WTC11 (cell line): ENCODE data around the gene LEF1. TPM values are rescaled to one million over a fixed set of nuclear protein-coding genes. Genes with fewer than 3 reads are reported as not detected.

Experiments used
- ATAC-seq: fragments of 200-7000 bp; cut with Tn5 transposase; 2 replicates; pipeline ENCODE4 v1.10.0; 2021; ENCODE audit warnings: mild to moderate bottlenecking, moderate library complexity
- CTCF ChIA-PET: fragments of 300-600 bp; sonication (Branson Sonifier 250); formaldehyde crosslinking; loops from one replicate; lab custom pipeline; 2021; ENCODE audit warnings: antibody characterized with exemption; lab: Charles Lee
- POLR2A ChIA-PET: fragments of 350-600 bp; sonication (Branson Sonifier 250); formaldehyde crosslinking; loops from one replicate; lab custom pipeline; 2021; ENCODE audit warnings: antibody characterized with exemption; lab: Charles Lee
- DNase-seq: peaks from one replicate; pipeline ENCODE4 v3.0.0; 2021; ENCODE audit warnings: low spot score
- H3K27ac Mint-ChIP-seq: 2 replicates; pipeline ENCODE4 v1.8.0; 2021; ENCODE audit warnings: mixed read lengths
- H3K27me3 Mint-ChIP-seq: 2 replicates; pipeline ENCODE4 v1.8.0; 2021; ENCODE audit warnings: low read depth, mild to moderate bottlenecking, moderate library complexity, mixed read lengths
- H3K36me3 Mint-ChIP-seq: 2 replicates; pipeline ENCODE4 v1.8.0; 2021; ENCODE audit warnings: mixed read lengths
- H3K4me1 Mint-ChIP-seq: 2 replicates; pipeline ENCODE4 v1.8.0; 2022; ENCODE audit warnings: mixed read lengths
- H3K4me3 Mint-ChIP-seq: 2 replicates; pipeline ENCODE4 v1.8.0; 2021; ENCODE audit warnings: mild to moderate bottlenecking, moderate library complexity, mixed read lengths
- H3K9me3 Mint-ChIP-seq: 2 replicates; pipeline ENCODE4 v1.8.0; 2021; ENCODE audit warnings: mixed read lengths
- ATF1 ChIP-seq: sonication (generic); formaldehyde crosslinking; IDR thresholded peaks from 2 replicates; pipeline ENCODE4 v1.8.1; 2023; ENCODE audit warnings: mild to moderate bottlenecking, moderate library complexity, missing genetic modification reagents
- CDX4 ChIP-seq: fragments of 250-450 bp; sonication (Bioruptor Pico); IDR thresholded peaks from 2 replicates; pipeline ENCODE4 v1.9.0; 2021; ENCODE audit warnings: moderate library complexity, mild to moderate bottlenecking, inconsistent platforms, borderline replicate concordance
- CREB1 ChIP-seq: sonication (generic); formaldehyde crosslinking; IDR thresholded peaks from 2 replicates; pipeline ENCODE4 v1.8.0; 2023; ENCODE audit warnings: mild to moderate bottlenecking, missing genetic modification reagents
- ETV6 ChIP-seq: sonication (generic); formaldehyde crosslinking; IDR thresholded peaks from 2 replicates; pipeline ENCODE4 v1.8.1; 2022; ENCODE audit warnings: mild to moderate bottlenecking, missing genetic modification reagents
- FOXK1 ChIP-seq: sonication (generic); formaldehyde crosslinking; IDR thresholded peaks from 2 replicates; pipeline ENCODE4 v1.8.0; 2022; ENCODE audit warnings: mild to moderate bottlenecking, moderate library complexity, missing genetic modification reagents
- IRF1 ChIP-seq: sonication (generic); formaldehyde crosslinking; IDR thresholded peaks from 2 replicates; pipeline ENCODE4 v1.8.0; 2023; ENCODE audit warnings: missing genetic modification reagents
- KAT7 ChIP-seq: sonication (generic); formaldehyde crosslinking; IDR thresholded peaks from 2 replicates; pipeline ENCODE4 v1.8.1; 2023; ENCODE audit warnings: missing genetic modification reagents, mild to moderate bottlenecking, borderline replicate concordance
- MAX ChIP-seq: sonication (generic); formaldehyde crosslinking; IDR thresholded peaks from 2 replicates; pipeline ENCODE4 v1.8.0; 2022; ENCODE audit warnings: mild to moderate bottlenecking, missing genetic modification reagents
- NFYB ChIP-seq: sonication (generic); formaldehyde crosslinking; conservative IDR thresholded peaks from 2 replicates; pipeline ENCODE4 v1.8.0; 2022; ENCODE audit warnings: low read depth, missing genetic modification reagents
- PRDM15 ChIP-seq: sonication (generic); formaldehyde crosslinking; IDR thresholded peaks from 2 replicates; pipeline ENCODE4 v1.8.0; 2022; ENCODE audit warnings: missing genetic modification reagents
- SOX15 ChIP-seq: fragments of 250-450 bp; sonication (Bioruptor Pico); IDR thresholded peaks from 2 replicates; pipeline ENCODE4 v1.9.0; 2021; ENCODE audit warnings: mild to moderate bottlenecking
- TEAD4 ChIP-seq: sonication (generic); formaldehyde crosslinking; IDR thresholded peaks from 2 replicates; pipeline ENCODE4 v1.8.0; 2022; ENCODE audit warnings: mild to moderate bottlenecking, missing genetic modification reagents
- USF1 ChIP-seq: sonication (generic); formaldehyde crosslinking; IDR thresholded peaks from 2 replicates; pipeline ENCODE4 v1.8.0; 2022; ENCODE audit warnings: mild to moderate bottlenecking, missing genetic modification reagents
- ZNF219 ChIP-seq: sonication (generic); formaldehyde crosslinking; IDR thresholded peaks from 2 replicates; pipeline ENCODE4 v1.8.0; 2023; ENCODE audit warnings: missing genetic modification reagents, mild to moderate bottlenecking, borderline replicate concordance
- total RNA-seq: library from RNA; stranded (reverse); gene quantifications from 3 replicates; pipeline ENCODE4 v1.2.3, GENCODE V29; 2021
- TF ChIP-seq, protein P1 (sequence below): fragments of 250-450 bp; sonication (Bioruptor Pico); IDR thresholded peaks from 2 replicates; pipeline ENCODE4 v1.8.0; 2021; ENCODE audit warnings: mild to moderate bottlenecking
- TF ChIP-seq, protein P2 (sequence below): fragments of 250-450 bp; sonication (Bioruptor Pico); IDR thresholded peaks from 2 replicates; pipeline ENCODE4 v2.1.2; 2022; ENCODE audit warnings: mild to moderate bottlenecking, moderate library complexity
- TF ChIP-seq, protein P3 (sequence below): fragments of 200-600 bp; IDR thresholded peaks from 2 replicates; pipeline ENCODE4 v1.8.0; 2022; ENCODE audit warnings: antibody characterized with exemption

LEF1 gene
- total RNA-seq, 1 experiment from 2014 or later, result 1.3 TPM

- TF ChIP-seq IRF1 (CRISPR knock-in tag) (no peak), ETV6 (CRISPR knock-in tag) (no peak), MAX (CRISPR knock-in tag) (no peak), CDX4 (CRISPR knock-in tag) (no peak)
- TF ChIP-seq, protein P1, sequence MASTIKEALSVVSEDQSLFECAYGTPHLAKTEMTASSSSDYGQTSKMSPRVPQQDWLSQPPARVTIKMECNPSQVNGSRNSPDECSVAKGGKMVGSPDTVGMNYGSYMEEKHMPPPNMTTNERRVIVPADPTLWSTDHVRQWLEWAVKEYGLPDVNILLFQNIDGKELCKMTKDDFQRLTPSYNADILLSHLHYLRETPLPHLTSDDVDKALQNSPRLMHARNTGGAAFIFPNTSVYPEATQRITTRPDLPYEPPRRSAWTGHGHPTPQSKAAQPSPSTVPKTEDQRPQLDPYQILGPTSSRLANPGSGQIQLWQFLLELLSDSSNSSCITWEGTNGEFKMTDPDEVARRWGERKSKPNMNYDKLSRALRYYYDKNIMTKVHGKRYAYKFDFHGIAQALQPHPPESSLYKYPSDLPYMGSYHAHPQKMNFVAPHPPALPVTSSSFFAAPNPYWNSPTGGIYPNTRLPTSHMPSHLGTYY (CRISPR knock-in tag), result no peak
- TF ChIP-seq, protein P2, sequence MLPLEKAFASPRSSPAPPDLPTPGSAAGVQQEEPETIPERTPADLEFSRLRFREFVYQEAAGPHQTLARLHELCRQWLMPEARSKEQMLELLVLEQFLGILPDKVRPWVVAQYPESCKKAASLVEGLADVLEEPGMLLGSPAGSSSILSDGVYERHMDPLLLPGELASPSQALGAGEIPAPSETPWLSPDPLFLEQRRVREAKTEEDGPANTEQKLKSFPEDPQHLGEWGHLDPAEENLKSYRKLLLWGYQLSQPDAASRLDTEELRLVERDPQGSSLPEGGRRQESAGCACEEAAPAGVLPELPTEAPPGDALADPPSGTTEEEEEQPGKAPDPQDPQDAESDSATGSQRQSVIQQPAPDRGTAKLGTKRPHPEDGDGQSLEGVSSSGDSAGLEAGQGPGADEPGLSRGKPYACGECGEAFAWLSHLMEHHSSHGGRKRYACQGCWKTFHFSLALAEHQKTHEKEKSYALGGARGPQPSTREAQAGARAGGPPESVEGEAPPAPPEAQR (CRISPR knock-in tag), result no peak
- TF ChIP-seq, protein P3, sequence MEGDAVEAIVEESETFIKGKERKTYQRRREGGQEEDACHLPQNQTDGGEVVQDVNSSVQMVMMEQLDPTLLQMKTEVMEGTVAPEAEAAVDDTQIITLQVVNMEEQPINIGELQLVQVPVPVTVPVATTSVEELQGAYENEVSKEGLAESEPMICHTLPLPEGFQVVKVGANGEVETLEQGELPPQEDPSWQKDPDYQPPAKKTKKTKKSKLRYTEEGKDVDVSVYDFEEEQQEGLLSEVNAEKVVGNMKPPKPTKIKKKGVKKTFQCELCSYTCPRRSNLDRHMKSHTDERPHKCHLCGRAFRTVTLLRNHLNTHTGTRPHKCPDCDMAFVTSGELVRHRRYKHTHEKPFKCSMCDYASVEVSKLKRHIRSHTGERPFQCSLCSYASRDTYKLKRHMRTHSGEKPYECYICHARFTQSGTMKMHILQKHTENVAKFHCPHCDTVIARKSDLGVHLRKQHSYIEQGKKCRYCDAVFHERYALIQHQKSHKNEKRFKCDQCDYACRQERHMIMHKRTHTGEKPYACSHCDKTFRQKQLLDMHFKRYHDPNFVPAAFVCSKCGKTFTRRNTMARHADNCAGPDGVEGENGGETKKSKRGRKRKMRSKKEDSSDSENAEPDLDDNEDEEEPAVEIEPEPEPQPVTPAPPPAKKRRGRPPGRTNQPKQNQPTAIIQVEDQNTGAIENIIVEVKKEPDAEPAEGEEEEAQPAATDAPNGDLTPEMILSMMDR, result no peak
- TF ChIP-seq, all 79 proteins: peak for 0
These were observed 158.6 kb downstream of the LEF1 start (continued) for GRCh38 chr4:108010167-108010566.

- no peak overlapping the region for H3K27ac Mint-ChIP-seq
- peaks cover 13% of the 10 kb centered on the region; the same call in 1 of the 2 replicates for H3K9me3 Mint-ChIP-seq
- ATAC-seq (no peak), DNase-seq (no peak)
- no peak overlapping the region for H3K4me3 Mint-ChIP-seq
- no peaks in the 10 kb centered on the region; the same call in 1 of the 2 replicates for H3K27me3 Mint-ChIP-seq
- H3K36me3 Mint-ChIP-seq, result peaks cover 59% of the 10 kb centered on the region
- ChIA-PET POLR2A (no interaction called here), CTCF (interaction anchor here (1.5 kb wide), 1 partner anchor 10 kb away, joined by 5 read pairs; no protein-coding TSS in a partner anchor)
- H3K4me1 Mint-ChIP-seq, result peaks cover 26% of the 10 kb centered on the region
- TF ChIP-seq ZNF219 (CRISPR knock-in tag) (no peak), PRDM15 (CRISPR knock-in tag) (no peak), SOX15 (CRISPR knock-in tag) (no peak), TEAD4 (CRISPR knock-in tag) (no peak), NFYB (CRISPR knock-in tag) (no peak), CREB1 (no peak), FOXK1 (CRISPR knock-in tag) (no peak), USF1 (no peak), KAT7 (no peak), ATF1 (CRISPR knock-in tag) (no peak)
- TF ChIP-seq, protein P1 (CRISPR knock-in tag), result no peak
- TF ChIP-seq, protein P3, result no peak
These were observed 160.0 kb downstream of the LEF1 start for GRCh38 chr4:108008721-108009120.
